VCaP (cell line): ENCODE results near the gene FGR.
A peak's percentile ranks its signal among the peaks of the same experiment; 100 is the strongest.

Source experiments
- H3K27ac ChIP-seq: fragments of 450-650 bp; 2 replicates; pipeline ENCODE4 v1.5.1; 2017
- CTCF ChIP-seq: fragments of 450-650 bp; conservative IDR thresholded peaks from 2 replicates; pipeline ENCODE4 v1.5.1; 2017; ENCODE audit warnings: mild to moderate bottlenecking, moderate library complexity

FGR gene

GRCh38 chr1:27567971-27568299 is 67.0 kb downstream of the FGR start:
- peak overlapping the region; percentile 43; the same call in 1 of the 2 replicates for H3K27ac ChIP-seq
- TF ChIP-seq CTCF = no peak

GRCh38 chr1:27567146-27567526 is 67.8 kb downstream of the FGR start:
- no peak for TF ChIP-seq CTCF
- no peak overlapping the region; the same call in 1 of the 2 replicates for H3K27ac ChIP-seq

GRCh38 chr1:27566462-27567145 is 68.4 kb downstream of the FGR start:
- no peak for TF ChIP-seq CTCF
- no peak overlapping the region for H3K27ac ChIP-seq

GRCh38 chr1:27564710-27565649 is 70.0 kb downstream of the FGR start:
- TF ChIP-seq CTCF = no peak
- H3K27ac ChIP-seq = no peak overlapping the region

GRCh38 chr1:27563591-27564471 is 71.2 kb downstream of the FGR start:
- no peak for TF ChIP-seq CTCF
- no peak overlapping the region for H3K27ac ChIP-seq

- H3K27ac ChIP-seq = no peak overlapping the region
- TF ChIP-seq CTCF = no peak
Measured at GRCh38 chr1:27563341-27563590, 71.7 kb downstream of the FGR start.
